KMS-11 (cell line): ENCODE results near the gene TIAM1.

Experiments used
- H2AFZ ChIP-seq: fragments of 200-600 bp; sonication (generic); 2 replicates; pipeline ENCODE4 v1.6.1; 2016; ENCODE audit warnings: antibody characterized with exemption, mixed run types, low read depth
- H3K27ac ChIP-seq: fragments of 200-600 bp; sonication (generic); 2 replicates; pipeline ENCODE4 v1.6.1; 2016; ENCODE audit warnings: mild to moderate bottlenecking, mixed run types
- H3K27me3 ChIP-seq: fragments of 200-600 bp; sonication (generic); 2 replicates; pipeline ENCODE4 v1.6.1; 2017; ENCODE audit warnings: mild to moderate bottlenecking, low read depth, mixed run types, moderate library complexity; ENCODE audit not compliant: insufficient read depth
- H3K36me3 ChIP-seq: fragments of 200-600 bp; sonication (generic); 2 replicates; pipeline ENCODE4 v1.6.1; 2017; ENCODE audit warnings: mild to moderate bottlenecking, mixed run types; ENCODE audit not compliant: insufficient read depth
- H3K4me1 ChIP-seq: fragments of 200-600 bp; sonication (generic); 2 replicates; pipeline ENCODE4 v1.6.1; 2016; ENCODE audit warnings: mild to moderate bottlenecking, low read depth, mixed run types; ENCODE audit not compliant: poor library complexity, severe bottlenecking
- H3K4me2 ChIP-seq: fragments of 200-600 bp; sonication (generic); 2 replicates; pipeline ENCODE4 v1.7.0; 2016; ENCODE audit warnings: mild to moderate bottlenecking, mixed run types
- H3K4me3 ChIP-seq: fragments of 200-600 bp; sonication (generic); IDR thresholded peaks from 2 replicates; pipeline ENCODE4 v1.6.1; 2017; ENCODE audit warnings: low read depth, low read length, mixed read lengths; ENCODE audit not compliant: insufficient read depth
- H3K79me2 ChIP-seq: fragments of 200-600 bp; sonication (generic); 2 replicates; pipeline ENCODE4 v1.6.1; 2016; ENCODE audit warnings: low read depth, mixed run types; ENCODE audit not compliant: insufficient read depth
- H3K9ac ChIP-seq: fragments of 200-600 bp; sonication (generic); 2 replicates; pipeline ENCODE4 v1.6.1; 2016; ENCODE audit warnings: mild to moderate bottlenecking, mixed run types
- H4K20me1 ChIP-seq: fragments of 200-600 bp; sonication (generic); 2 replicates; pipeline ENCODE4 v1.6.1; 2016; ENCODE audit warnings: mild to moderate bottlenecking, mixed run types; ENCODE audit not compliant: insufficient read depth
- CTCF ChIP-seq: fragments of 200-600 bp; sonication (generic); conservative IDR thresholded peaks from 2 replicates; pipeline ENCODE4 v1.6.1; 2017; ENCODE audit warnings: low read depth, mild to moderate bottlenecking, antibody characterized with exemption, low read length, moderate library complexity, mixed read lengths

The TIAM1 gene

GRCh38 chr21:31103571-31104265 is 240.3 kb downstream of the TIAM1 start:
- peaks cover 8% of the 10 kb centered on the region for H3K4me1 ChIP-seq
- no peaks in the 10 kb centered on the region for H4K20me1 ChIP-seq
- H2AFZ ChIP-seq: no peak overlapping the region
- no peaks in the 10 kb centered on the region for H3K79me2 ChIP-seq
- H3K4me2 ChIP-seq: no peak overlapping the region
- no peak for TF ChIP-seq CTCF
- H3K9ac ChIP-seq: no peak overlapping the region
- H3K27ac ChIP-seq: no peak overlapping the region
- no peaks in the 10 kb centered on the region for H3K36me3 ChIP-seq
- H3K4me3 ChIP-seq: no peak overlapping the region
- no peaks in the 10 kb centered on the region for H3K27me3 ChIP-seq

DNA sequence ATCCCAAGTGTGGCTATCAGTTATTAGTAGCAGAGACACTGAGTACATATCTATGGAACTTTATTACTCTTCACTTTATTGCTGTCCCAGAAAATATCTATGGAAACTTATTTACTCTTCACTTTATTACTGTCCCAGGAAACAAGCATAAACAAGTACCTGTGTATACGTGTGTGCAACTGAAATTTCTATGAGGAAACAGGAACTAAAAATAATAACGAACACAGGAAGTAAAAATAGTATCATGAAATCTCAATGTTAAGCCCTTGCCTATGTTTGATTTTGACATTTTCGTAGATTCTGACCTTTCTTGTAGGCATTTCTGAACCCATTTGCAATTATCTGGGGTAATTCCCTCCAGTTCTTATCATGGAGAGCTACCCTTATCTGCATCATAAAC is 240.9 kb downstream of the TIAM1 start:
- Histone ChIP-seq H3K36me3 (no peaks in the 10 kb centered on the region), H3K4me3 (no peak overlapping the region), H3K9ac (no peak overlapping the region), H4K20me1 (no peaks in the 10 kb centered on the region), H2AFZ (no peak overlapping the region), H3K4me1 (peaks cover 3% of the 10 kb centered on the region), H3K27me3 (no peaks in the 10 kb centered on the region), H3K4me2 (no peak overlapping the region), H3K79me2 (no peaks in the 10 kb centered on the region), H3K27ac (no peak overlapping the region)
- TF ChIP-seq CTCF: no peak

GRCh38 chr21:31099122-31099521 is 244.9 kb downstream of the TIAM1 start:
- TF ChIP-seq CTCF: no peak
- no peak overlapping the region for H2AFZ ChIP-seq
- H3K27ac ChIP-seq: no peak overlapping the region
- H3K79me2 ChIP-seq: no peaks in the 10 kb centered on the region
- no peak overlapping the region for H3K4me3 ChIP-seq
- no peak overlapping the region for H3K9ac ChIP-seq
- H4K20me1 ChIP-seq: no peaks in the 10 kb centered on the region
- H3K36me3 ChIP-seq: no peaks in the 10 kb centered on the region
- H3K4me1 ChIP-seq: no peaks in the 10 kb centered on the region
- H3K4me2 ChIP-seq: no peak overlapping the region
- no peaks in the 10 kb centered on the region for H3K27me3 ChIP-seq

DNA sequence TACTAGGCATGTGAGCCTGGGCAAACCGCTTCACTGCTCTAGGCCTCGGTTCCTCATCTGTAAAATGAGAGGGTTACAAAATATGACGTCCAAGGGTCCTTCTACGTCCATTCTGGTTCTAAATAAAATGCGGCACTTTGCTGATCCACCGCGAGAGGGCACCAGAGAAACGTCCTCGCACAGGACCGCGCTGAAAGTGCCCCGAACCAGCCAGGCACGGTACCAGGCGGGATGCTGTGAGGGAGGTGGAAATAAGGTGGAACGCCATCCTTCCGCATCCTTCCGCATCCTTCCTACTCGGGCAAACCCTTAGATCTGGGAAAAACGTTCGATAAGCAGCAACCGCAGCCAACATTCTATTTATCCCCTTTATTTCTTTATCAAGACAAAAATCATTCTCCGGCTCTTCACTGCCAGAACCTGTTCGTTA is 245.5 kb downstream of the TIAM1 start:
- H3K27ac ChIP-seq: no peak overlapping the region
- TF ChIP-seq CTCF: peak; percentile 96
- H3K27me3 ChIP-seq: no peaks in the 10 kb centered on the region
- no peaks in the 10 kb centered on the region for H4K20me1 ChIP-seq
- no peak overlapping the region for H3K9ac ChIP-seq
- no peak overlapping the region for H2AFZ ChIP-seq
- no peak overlapping the region for H3K4me3 ChIP-seq
- H3K36me3 ChIP-seq: no peaks in the 10 kb centered on the region
- no peaks in the 10 kb centered on the region for H3K79me2 ChIP-seq
- H3K4me1 ChIP-seq: no peaks in the 10 kb centered on the region
- no peak overlapping the region for H3K4me2 ChIP-seq
